NT2/D1 (cell line): ENCODE results near the gene PNISR.

Experiments used
- SUZ12 ChIP-seq: IDR thresholded peaks from 2 replicates; pipeline ENCODE4 v1.6.1; 2011; ENCODE audit not compliant: insufficient read length, insufficient read depth; ENCODE audit errors: extremely low read depth
- YY1 ChIP-seq: IDR thresholded peaks from 2 replicates; pipeline ENCODE4 v1.6.1; 2011; ENCODE audit not compliant: insufficient read length, insufficient read depth
- ZNF274 ChIP-seq: IDR thresholded peaks from 2 replicates; pipeline ENCODE4 v1.6.1; 2011; ENCODE audit warnings: mild to moderate bottlenecking, low read depth, low read length

DNA sequence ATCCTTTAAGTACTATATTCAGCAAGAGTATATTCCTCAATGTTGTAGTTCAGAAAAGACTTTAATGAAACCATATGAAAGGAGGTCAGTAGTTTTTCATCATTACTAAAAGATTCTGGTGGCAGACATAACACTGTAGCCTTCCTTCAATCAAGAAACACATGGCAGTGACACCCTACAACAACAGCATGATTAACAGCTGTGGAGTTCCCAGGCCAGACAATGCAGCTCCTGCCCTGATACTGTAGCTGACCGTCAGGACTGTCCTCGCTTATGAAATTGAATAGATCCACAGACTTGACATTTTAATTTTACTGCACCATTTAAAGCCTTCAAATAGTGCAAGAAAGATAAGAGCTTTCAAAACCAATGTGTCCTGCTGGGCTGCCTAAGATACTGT is 46.5 kb upstream of the PNISR start:
- TF ChIP-seq SUZ12, result no peak
- TF ChIP-seq YY1, result no peak
- TF ChIP-seq ZNF274, result no peak
